Activated CD4-positive, alpha-beta T cell treated with anti-CD3 and anti-CD28 coated beads for 1 hour (primary cell): ENCODE data around the gene CHD1.

Source experiments
- DNase-seq: peaks from one replicate; pipeline ENCODE4 v3.0.0-alpha.2; 2020

Gene CHD1

GRCh38 chr5:98935206-98935605, 6.4 kb upstream of the CHD1 start:
- DNase-seq, result no peak

- no peak for DNase-seq
Measured at GRCh38 chr5:98934546-98934945, 5.7 kb upstream of the CHD1 start.

- no peak for DNase-seq
Measured at GRCh38 chr5:98933445-98934072, 4.8 kb upstream of the CHD1 start.

- DNase-seq, result no peak
Measured at GRCh38 chr5:98930972-98931762, 2.4 kb upstream of the CHD1 start.

GRCh38 chr5:98929710-98930298, 997 bp upstream of the CHD1 start:
- no peak for DNase-seq

GRCh38 chr5:98927989-98928872, 576 bp downstream of the CHD1 start:
- no peak for DNase-seq

GRCh38 chr5:98927242-98927988, 1.4 kb downstream of the CHD1 start:
- DNase-seq, result peak; percentile 46

- DNase-seq, result no peak
Measured at GRCh38 chr5:98923966-98924365, 4.8 kb downstream of the CHD1 start.

- no peak for DNase-seq
Measured at GRCh38 chr5:98921947-98922505, 6.8 kb downstream of the CHD1 start.

- no peak for DNase-seq
Measured at GRCh38 chr5:98917433-98917832, 11.4 kb downstream of the CHD1 start.

GRCh38 chr5:98916540-98916939, 12.3 kb downstream of the CHD1 start:
- DNase-seq, result no peak

- no peak for DNase-seq
Measured at GRCh38 chr5:98913911-98914310, 14.9 kb downstream of the CHD1 start.

- no peak for DNase-seq
Measured at GRCh38 chr5:98911280-98912040, 17.3 kb downstream of the CHD1 start.

- DNase-seq, result no peak
Measured at GRCh38 chr5:98909363-98909762, 19.4 kb downstream of the CHD1 start.

GRCh38 chr5:98907951-98908350, 20.9 kb downstream of the CHD1 start:
- no peak for DNase-seq

- DNase-seq, result no peak
Measured at GRCh38 chr5:98906756-98907355, 22.0 kb downstream of the CHD1 start.

- no peak for DNase-seq
Measured at GRCh38 chr5:98905857-98906688, 22.7 kb downstream of the CHD1 start.

- DNase-seq, result no peak
Measured at GRCh38 chr5:98904780-98905179, 24.0 kb downstream of the CHD1 start.

GRCh38 chr5:98902733-98903132, 26.1 kb downstream of the CHD1 start:
- DNase-seq, result no peak

GRCh38 chr5:98899456-98899855, 29.4 kb downstream of the CHD1 start:
- no peak for DNase-seq
